ENCODE measurements around the gene COPS4.
"Not testable (repeated sequence)": the region's sequence is repeated elsewhere in the genome, so short reads cannot be mapped to it uniquely, and the experiment has no call there.

The COPS4 gene

GRCh38 chr4:83034630-83035494 lies at the start of gene COPS4:
TSS of gene COPS4 (plus strand) at chr4:83035183. CDS start at chr4:83035225, 42 bp downstream.
- peak; percentile 100 for DNase-seq (ENCODE audit: low read depth)
- in situ Hi-C loops (cut with HindIII; ENCODE audit: low sequenced_read_pairs): no loop called here
- H3K4me3 ChIP-seq (ENCODE audit: low read depth, low read length): peak within 1 kb of the TSS; percentile 60
- TF ChIP-seq CTCF (IDR thresholded peaks at IDR 0.05; ENCODE audit: low read depth, low read length, missing control alignments): peak; percentile 47

GRCh38 chr4:82987519-82987918 lies 47.5 kb upstream of the COPS4 start:
- DNase-seq (ENCODE audit: low read depth); in situ Hi-C loops (cut with HindIII; ENCODE audit: low sequenced_read_pairs); H3K4me3 ChIP-seq (ENCODE audit: low read depth, low read length): not testable (repeated sequence)

DNA sequence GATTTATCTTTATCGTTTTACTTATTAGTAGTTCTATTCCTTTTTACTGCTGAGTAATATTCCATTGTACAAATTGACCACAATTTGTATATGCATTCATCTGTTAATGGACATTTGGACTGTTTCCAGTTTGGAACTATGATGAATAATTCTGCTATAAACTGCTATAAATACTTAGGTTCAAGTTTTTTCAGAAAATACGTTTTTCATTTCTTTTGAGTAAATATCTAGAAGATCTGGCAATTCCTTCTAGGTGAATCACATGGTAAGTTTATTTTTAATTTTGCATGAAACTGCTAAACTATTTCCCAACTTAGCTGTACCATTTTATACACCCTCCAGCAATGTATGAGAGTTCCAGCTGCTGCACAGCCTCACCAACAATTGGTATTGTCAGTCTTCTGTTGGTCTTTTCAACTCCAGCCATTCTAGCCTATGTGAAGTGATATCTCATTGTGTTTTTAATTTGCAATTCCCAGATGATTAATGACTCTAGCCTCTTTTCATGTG lies 46.6 kb upstream of the COPS4 start:
- H3K4me3 ChIP-seq (ENCODE audit: low read depth, low read length): no peak overlapping the region
- in situ Hi-C loops (cut with HindIII; ENCODE audit: low sequenced_read_pairs): no loop called here
- DNase-seq (ENCODE audit: low read depth): peak; percentile 19
- TF ChIP-seq CTCF (IDR thresholded peaks at IDR 0.05; ENCODE audit: low read depth, low read length, missing control alignments): no peak

DNA sequence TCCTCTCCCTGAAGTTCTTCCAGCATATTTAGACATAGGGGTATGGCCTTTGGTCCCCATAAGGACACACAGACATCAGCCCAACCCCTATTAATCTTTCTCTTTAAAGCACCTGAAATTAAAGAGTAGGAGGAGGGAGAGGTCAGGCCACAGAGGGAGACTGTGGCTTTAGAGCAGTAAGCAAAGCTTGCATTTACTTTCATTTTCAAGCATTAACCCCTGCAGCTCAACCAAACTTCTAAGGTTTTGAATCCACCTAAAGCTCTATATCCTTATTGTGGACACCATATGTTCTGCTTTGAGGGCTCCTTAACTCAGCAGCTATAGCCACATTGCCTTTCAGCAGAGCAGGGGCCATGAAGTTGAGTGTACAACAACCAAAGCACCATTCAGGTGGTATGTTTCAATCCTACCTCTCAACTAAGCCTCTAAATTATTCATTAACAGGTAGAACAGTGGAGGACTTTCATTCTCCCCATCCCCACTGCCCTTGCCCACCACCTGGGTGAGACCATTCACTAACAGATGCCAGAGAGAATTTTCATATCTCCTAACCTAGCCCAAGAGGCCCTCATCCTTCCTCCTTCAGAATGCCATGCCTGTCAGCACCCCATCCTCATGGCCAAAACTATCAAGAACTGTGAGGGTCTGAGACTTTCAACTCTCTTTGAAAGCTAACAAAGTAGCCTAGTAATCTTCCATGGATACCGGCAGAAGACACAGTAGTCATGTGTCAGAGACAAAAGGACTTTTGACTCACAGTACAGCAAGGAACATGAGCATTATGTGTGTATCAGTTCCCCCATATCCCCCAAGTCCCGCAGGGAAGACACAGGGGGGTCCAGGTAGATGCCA lies 45.2 kb upstream of the COPS4 start:
- no peak for TF ChIP-seq CTCF (IDR thresholded peaks at IDR 0.05; ENCODE audit: low read depth, low read length, missing control alignments)
- no peak overlapping the region for H3K4me3 ChIP-seq (ENCODE audit: low read depth, low read length)
- no peak for DNase-seq (ENCODE audit: low read depth)
- in situ Hi-C loops (cut with HindIII; ENCODE audit: low sequenced_read_pairs): no loop called here

DNA sequence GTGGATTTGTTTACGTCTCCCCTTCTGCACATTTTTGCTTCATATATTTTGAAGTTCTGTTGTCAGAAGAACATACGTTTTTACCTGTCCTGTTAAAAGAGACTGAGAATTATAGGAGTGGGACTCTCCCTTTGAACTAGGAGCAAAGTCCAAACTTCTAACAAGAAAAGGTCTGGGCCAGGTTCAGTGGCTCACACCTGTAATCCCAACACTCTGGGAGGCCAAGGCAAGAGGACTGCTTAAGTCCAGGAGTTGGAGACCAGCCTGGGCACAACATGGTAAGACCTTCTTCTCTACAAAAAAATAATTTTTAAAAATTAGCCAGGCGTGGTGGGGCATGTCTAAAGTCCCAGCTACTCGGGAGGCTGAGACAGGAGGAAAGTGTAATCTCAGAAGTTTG lies 40.1 kb upstream of the COPS4 start:
- DNase-seq (ENCODE audit: low read depth): no peak
- TF ChIP-seq CTCF (IDR thresholded peaks at IDR 0.05; ENCODE audit: low read depth, low read length, missing control alignments): no peak
- in situ Hi-C loops (cut with HindIII; ENCODE audit: low sequenced_read_pairs): no loop called here
- no peak overlapping the region for H3K4me3 ChIP-seq (ENCODE audit: low read depth, low read length)

DNA sequence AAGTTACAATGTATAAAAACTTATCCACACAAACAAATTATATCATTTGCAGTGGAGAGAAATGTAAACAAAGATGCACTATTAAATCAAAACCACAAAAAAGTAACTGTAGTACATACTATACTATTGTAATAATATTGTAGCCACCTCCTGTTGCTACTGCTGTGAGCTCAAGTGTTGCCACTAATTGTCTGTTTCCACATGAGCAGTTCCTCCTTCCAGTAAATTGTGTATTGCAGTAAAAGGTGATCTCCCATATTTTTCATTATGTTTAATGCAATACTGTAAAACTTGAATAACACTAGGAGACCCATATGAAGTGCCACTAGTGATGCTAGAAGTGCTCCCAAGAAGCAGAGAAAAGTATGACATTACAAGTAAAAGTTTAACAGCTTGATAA lies 36.1 kb upstream of the COPS4 start:
- no peak overlapping the region for H3K4me3 ChIP-seq (ENCODE audit: low read depth, low read length)
- in situ Hi-C loops (cut with HindIII; ENCODE audit: low sequenced_read_pairs): no loop called here
- TF ChIP-seq CTCF (IDR thresholded peaks at IDR 0.05; ENCODE audit: low read depth, low read length, missing control alignments): no peak
- no peak for DNase-seq (ENCODE audit: low read depth)
